Measurements from ENCODE around the gene CPHXL.

The CPHXL gene

DNA sequence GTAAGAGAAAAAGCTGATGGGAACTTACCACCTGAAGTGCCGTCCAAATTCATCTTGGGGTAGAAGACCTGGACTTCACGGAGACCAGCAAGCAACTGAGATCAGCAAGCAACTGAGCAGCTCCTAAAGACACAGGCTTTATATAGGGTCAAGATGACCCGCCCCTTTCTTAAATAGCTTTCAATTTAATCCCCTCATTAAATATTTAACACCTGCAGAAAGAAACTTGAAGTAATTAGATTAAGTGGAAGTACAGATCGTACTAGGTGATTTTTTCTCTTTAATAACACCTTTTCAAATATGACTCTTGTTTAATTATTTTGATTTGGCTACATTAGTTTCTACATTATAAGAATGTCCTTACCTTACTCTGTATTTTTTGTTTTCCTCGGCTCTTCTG, at the start of gene CPHXL:
CPHXL (minus strand) TSS at position 101 of the 400 bp plus-strand sequence; CDS start at position 53, 48 bp downstream.
- no peak for DNase-seq (ENCODE audit: low read depth)

DNA sequence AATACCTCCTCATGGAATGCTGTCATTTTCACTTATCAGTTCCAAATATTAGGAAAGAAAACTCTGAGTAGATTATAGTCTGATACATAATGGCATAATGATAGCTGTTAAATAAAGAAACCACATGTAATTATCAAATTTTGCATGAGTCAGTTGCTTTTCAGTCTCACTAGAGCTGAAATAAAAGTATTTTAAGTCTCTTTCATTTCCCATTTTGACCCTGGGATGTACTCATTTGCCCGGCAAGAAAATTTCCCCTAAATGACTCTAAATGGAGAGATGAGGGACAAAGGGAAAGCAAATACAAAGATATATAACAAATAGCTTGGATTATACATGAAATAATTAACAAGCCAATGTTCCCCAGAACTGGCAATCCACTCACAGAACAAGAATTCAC, 47.9 kb upstream of the CPHXL start:
- DNase-seq (ENCODE audit: low read depth), result no peak

DNA sequence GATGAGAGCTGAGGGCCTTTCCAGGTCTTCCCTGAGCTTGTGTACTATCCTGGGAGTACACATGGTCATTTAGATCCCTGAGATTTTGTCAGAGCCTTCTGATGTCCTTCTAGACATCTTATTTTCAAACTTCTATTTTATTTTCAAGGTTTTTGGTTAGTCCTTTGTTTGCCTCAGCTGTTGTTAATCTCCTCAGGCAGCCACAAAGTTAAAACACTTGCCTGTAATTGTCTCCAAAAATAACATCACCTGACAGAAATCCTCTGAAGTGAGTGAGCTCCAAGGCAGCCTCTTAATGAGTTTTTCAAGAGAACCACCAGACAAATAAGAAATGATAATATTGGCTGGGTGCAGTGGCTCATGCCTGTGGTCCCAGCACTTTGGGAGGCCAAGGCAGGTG, 43.8 kb upstream of the CPHXL start:
- DNase-seq (ENCODE audit: low read depth), result no peak

DNA sequence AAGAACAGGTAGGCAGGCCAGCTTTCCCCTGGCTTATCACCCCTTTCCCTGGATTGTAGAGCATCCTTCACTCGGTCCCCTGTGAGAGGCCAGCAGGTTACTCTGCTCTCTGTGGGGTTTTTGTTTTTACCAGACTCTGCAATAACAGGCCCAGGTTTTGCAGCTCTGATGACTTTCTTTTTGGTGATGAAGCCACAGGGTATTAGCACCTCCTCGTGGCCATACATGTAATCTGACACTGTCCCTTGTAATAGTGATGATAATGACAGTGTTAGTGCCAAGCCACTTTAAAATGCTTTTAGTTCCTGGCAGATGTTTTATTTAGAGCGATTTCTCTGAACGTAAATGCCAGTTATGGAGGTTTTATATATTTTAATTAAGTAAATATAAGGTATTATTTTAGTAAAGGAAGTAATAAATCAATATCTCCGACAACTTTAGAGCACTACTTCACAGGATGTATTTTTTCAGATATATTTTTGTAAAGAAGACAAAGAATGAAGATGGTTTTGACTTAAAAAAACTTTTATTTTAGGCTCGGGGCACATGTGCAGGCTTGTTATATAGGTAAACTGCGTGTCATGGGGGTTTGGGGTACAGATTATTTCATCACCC, 38.0 kb upstream of the CPHXL start:
- DNase-seq (ENCODE audit: low read depth), result peak; percentile 11

DNA sequence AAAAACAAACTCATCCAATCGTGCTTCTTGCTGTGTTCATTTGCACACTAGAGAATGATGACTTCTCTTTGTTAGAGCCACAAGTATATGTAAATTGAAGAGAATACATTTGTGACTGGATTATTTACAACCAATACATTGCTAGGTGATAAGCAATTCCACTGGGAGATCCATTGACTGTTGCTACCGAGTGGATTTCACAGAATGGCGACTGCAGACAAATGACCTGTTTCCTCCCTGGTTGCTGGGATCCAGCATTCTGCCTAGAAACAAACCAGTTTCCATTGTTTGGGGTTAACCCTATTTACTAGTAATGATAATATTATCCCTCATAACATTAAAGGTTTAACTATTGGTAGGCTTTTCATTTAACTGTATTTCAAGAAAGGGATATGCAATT, 36.9 kb upstream of the CPHXL start:
- DNase-seq (ENCODE audit: low read depth), result no peak

DNA sequence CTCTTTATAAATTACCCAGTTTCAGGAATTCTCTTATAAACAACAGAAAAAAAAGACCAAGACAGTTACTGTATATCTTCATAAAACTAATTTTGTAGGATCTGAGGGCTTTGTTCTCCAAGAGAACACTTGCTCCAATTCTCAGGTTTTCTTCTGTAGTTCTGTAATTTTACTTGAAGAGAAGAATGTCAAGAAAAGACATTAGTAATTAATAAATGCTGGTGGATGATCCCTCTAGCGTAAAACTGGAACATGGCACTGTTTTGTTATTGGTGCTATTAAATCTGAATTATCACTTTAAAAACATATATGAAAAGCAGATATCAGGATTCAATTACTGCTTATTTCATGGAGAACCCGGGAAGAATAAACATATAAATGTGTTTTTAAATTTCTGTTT, 36.5 kb upstream of the CPHXL start:
- DNase-seq (ENCODE audit: low read depth), result no peak

DNA sequence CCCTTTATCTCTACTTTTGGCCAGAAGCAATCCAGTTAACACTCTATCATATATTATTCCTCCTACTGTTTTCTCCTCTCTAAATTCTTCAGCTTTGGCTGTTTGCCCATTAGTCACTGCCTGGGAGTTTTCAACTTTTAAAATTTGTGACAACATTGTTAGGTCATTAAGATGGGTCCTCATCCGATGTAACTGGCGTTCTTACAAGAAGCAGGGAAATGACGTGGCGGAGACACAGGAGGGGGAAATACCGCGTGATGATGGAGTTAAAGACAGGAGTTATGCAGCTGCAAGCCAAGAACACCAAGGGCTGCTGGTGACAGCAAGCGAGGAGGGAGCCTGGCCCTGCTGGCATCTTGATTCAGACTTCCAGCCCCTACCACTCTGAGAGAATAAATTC, 34.8 kb upstream of the CPHXL start:
- DNase-seq (ENCODE audit: low read depth), result no peak

DNA sequence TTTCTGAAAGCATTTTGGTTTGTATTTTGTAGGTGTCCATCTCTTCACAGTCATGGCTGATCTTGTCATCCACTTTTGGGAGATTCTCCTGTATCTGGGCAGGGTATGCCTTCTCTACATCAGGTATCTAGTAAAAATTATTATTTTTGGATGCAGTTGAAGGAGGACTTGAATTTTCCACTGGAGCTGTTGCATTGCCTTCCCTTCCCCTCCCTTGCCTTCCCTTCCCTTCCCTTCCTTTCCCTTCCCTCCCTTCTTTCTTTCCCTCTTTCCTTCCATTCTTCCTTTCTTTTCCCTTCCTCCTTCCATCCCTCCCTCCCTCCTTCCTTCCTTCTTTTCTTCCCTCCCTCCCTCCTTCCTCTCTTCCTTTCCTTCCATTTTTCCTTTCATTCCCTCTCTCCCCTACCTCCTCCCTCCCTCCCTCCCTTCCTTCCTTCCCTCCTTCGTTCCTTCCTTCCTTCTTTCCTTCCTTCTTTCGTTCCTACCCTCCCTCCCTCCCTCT, 33.8 kb upstream of the CPHXL start:
- DNase-seq (ENCODE audit: low read depth), result no peak

DNA sequence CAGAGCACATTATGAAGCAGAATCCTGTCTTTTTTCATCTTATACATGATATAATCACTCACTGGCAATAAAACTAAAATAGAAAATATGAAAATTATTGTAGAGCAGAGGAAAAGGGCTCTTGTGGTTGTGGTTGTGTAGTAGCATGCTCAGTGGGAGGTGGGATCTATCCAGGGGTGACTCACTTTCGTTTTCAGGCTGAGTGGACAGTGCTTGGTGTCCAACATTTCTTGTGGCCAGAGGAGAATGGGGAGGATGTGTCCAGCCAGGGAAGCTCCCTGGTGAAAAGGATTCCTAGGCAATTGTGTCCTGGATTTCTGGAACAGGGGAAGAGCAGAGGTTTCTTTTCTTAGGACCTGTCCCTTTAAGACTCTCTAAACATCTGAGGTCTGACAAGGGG, 31.9 kb upstream of the CPHXL start:
- no peak for DNase-seq (ENCODE audit: low read depth)

DNA sequence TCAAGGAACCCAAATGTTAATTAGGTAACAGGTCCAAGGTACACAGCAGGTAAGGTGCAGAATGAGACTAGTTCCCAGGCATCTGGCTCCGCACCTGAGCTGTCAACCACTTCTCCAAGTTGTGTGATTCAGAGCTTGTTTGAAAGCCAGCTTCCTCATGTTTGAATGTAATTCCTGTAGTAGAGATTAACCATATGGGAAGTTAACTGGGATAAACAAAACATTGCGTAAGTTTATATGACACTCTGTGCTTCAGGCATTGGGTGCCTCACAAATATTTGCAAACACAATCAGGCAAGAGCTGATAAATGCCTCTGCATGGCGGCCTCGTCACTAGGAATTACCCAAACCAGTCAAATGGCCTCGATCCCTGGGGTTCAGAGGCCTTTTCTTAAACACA, 27.9 kb upstream of the CPHXL start:
- DNase-seq (ENCODE audit: low read depth), result no peak

DNA sequence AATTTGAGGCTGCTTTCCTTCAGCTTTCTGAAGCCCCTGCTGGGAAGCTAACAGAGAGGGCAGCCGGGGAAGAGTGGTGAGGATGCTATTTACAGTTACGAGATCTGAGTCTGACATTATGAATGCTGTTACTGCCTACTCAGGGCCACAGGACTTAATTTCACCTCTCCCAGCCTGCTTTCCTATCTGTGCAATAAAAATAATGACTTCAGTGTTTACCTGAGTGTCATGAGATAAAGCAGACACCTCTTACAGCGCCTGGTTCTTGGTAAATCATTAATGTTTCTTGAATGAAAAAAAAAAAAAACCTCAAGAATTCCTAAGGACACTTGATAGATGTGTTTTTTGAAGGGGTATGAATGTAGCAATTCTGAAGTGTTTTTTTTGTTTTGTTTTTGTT, 24.2 kb upstream of the CPHXL start:
- no peak for DNase-seq (ENCODE audit: low read depth)

DNA sequence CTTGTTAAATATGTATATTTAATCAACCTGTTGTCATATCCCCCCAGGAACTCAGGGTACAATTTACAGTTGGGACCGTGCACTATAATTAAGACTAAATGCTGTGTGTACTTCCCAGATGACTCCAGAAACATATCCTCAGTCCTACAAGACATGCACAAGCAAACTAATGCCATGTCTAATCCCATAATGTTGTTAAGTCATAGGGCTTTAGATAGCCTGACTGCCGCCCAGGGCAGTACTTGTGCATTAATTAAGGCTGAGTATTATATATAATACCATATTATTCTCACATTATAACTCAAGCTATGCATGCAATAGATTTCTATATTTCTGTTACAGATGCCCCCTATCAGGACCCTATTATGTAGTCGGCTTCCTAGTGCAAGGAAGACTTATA, 20.1 kb upstream of the CPHXL start:
- no peak for DNase-seq (ENCODE audit: low read depth)

DNA sequence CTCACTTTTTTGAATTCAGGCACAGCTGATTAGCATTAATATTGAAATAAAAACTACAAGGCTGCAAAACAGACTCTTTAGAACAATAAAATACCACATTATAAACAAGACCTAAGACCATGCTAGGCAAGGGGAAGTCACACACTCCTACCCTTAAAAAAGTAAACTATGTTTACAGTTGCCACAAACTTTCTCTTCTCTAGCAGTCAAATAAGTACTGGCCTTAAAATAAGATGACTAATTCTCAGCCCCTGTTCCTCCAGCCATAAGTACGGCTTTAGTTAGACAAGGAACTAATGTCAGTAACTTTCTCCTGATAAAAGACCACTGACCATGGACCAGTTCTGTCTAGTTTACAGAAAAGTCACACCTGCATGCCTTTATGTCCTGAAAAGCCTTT, 19.5 kb upstream of the CPHXL start:
- DNase-seq (ENCODE audit: low read depth), result no peak

DNA sequence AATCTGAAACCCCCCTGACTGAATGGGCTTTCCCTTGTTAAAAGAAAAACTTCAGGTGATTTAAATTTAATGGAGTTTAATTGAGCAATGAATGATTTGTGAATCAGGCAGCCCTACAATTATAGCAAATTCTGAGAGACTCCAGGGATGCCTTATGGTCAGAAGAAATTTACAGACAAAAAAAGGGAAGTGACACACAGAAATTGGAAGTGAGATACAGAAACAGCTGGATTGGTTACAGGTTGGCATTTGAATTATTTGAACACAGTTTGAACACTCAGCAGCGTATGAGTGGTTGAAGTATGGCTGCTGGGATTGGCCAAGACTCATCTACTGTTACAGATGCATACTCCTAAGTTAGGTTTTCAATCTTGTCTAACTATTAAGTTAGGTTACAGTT, 19.0 kb upstream of the CPHXL start:
- no peak for DNase-seq (ENCODE audit: low read depth)

DNA sequence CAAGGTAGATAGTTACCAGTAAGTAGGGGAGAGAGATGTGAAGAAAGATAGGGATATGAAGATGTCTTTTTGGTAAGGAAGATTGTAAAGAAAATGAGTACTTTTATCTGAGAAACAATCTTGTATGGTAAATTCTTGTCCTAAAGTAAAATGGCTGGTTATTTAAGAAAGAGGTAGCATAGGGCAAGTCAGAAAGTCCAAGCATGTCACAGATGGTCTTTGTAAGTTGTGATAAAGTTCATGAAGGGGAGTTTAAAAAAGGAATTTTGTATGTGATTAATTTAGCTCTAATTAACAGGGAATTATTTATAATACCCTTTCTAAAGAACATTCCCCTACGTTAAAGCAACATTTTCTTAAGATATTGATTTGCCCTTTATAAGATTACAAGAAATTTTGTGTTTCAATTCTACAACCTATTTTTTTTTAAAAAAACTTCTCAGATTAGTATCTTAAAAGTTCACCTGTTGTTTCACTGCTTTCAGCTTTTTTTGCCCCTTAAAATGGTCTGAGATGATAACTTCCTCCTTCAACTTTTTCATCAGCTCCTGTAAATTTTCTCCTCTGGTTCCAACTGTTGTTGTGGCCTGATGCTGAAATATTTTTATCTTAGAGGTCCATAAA, 16.2 kb upstream of the CPHXL start:
- DNase-seq (ENCODE audit: low read depth), result no peak

DNA sequence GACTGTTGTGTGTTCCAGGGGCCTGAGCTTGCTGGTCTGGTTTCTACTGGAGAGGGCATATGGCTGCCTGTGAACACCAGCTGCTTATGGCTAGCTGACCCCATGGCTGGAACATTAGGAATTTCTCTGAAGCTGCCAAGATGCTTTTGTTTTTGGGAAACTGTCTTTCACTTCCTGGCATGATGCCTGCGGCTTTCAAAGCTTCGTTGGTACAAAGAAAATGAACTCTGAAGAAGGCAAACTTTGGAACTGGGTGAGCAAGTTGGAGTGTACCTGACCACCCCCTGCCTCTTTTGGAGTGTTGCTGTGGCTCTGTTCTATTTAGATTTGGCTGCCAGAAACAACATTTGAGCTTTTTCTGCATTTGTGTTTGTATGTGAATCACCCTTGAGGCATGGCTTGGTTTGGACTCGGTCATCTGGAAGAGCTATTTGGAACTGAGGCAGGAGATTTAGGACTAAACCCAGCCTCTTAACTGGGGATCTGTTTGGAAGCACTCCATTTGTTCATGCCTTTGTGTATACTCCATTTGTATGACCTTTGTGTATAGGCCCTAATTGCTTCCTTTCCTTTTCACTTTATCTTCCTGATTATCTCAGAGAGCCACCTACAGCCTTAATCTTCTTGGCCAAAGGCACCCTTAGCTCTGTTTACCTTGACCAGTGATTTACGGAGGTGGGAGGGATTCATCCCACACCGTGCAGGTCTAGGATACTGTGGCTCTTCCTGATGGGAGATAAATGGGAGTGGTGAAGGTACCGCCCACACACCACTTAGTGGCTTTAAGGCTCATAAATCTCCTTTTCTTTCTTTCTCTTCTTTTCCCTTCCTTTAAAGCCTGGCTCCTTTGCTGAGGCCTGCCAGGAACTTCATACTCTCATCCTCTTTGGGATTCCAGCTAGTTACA, 7.3 kb upstream of the CPHXL start:
- DNase-seq (ENCODE audit: low read depth), result no peak

DNA sequence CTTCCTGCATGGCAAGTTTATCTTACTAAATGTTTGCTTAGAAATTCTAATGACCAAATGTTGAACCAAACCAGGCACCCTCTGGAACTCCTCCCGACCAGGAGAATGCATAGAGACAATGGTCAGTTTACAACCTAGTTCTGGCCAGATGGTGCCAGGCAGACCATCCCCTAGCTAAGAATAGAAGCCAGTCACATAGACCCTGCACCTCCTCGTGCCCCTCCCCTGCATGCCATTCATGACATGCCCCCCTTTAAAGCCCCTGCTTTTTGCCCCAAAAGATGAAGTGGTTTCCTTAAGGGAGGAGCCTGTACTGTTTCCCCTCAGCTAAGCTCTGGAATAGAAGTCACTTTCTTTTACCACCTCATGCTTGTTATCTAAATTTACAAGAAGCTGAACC, 6.6 kb upstream of the CPHXL start:
- DNase-seq (ENCODE audit: low read depth), result no peak

DNA sequence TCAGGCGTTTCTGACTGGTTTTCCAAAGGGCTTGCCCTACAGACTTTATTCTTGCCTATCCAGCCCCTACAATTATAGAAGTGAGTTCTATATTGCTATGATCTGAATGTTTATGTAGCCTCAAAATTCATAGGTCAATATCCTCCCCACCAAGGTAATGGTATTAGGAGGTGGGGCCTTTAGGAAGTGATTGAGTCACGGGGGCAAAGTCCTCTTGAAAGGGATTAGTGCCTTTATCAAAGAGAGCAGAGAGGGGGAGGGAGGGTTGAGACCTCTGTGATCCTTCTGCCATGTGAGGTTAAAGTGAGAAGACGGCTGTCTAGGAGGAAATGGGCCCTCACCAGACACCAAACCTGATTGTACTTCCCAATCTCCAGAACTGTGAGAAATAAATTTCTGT, 931 bp upstream of the CPHXL start:
- no peak for DNase-seq (ENCODE audit: low read depth)

DNA sequence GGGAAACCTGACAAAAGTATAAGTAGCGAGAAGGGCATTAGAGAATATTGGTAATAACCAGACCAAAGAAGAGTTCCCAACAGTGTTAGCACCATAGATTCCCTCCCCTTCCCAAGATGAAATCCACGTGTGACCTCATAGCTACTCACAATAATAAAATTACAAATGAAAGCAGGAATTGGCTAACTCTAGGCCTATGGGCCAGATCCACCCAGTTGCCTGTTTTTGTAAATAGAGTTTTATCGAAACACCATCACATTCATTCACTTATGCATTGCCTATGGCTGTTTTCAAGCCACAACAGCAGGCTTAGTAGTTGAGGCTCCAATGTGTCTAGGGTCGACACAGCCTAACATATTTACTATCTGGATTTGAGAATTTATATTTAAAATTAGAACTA, 7.8 kb downstream of the CPHXL start:
- no peak for DNase-seq (ENCODE audit: low read depth)

DNA sequence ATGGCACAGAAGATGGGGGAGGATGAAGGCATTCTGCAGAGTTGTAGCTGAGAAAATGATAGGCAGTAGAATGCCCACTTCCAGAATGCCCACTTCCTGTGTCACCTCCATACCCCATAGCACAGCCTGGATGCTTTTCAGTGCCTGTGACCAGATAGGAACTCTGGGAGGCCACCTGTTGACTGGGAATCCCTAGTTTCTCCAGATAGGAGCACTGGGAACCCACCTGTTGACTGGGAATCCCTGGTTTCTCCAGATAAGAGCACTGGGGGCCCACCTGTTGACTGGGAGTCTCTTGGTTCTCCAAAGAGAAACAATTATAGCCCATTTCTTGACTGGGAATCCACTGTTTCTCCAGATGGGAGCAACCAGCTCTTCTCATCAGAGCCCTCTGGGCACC, 11.6 kb downstream of the CPHXL start:
- no peak for DNase-seq (ENCODE audit: low read depth)

DNA sequence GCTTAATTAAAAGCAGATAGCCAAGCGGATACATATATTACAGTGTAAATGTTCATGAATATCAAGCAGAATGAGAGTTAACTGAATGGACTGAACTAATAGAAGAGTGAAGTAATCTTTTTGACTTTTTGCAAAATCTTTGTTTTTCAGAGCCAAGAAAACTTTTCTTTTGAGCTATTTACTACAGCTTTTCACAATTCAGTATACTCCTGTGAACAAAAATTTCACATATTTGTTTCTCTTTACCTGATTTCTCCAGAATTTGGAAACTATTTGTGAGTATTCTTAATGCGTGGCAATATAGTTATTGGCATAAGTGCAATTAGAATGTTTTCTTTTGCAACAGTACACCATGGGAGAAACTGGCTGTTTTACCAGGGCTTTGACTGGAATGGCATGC, 15.9 kb downstream of the CPHXL start:
- no peak for DNase-seq (ENCODE audit: low read depth)

DNA sequence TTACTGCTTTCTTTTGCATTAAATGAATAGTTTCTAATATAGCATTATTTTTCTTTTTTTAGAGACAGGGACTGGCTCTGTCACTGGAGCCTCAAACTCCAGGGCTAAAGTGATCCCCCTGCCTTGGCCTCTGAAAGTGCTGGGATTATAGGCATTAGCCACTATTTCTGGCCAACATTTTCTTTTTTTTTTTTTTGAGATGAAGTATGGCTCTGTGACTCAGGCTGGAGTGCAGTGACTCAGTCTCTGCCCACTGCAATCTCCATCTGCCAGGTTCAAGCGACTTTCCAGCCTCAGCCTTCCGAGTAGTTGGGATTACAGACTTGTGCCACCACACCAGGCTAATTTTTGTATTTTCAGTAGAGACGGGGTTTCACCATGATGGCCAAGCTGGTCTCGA, 23.0 kb downstream of the CPHXL start:
- DNase-seq (ENCODE audit: low read depth), result no peak

DNA sequence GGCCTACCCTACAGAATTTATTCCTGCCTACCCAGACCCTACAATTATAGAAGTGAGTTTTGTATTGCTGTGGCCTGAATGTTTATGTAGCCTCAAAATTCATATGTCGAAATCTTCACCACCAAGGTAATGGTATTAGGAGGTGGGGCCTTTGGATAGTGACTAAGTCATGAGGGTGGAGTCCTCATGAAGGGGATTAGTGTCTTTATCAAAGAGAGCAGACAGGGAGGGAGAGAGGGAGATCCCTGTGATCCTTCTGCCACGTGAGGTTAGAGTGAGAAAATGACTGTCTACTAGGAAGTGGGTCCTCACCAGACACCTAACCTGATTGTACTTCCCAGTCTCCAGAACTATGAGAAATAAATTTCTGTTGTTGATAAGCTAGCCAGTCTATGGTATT, 24.0 kb downstream of the CPHXL start:
- DNase-seq (ENCODE audit: low read depth), result no peak
